Heart left ventricle (tissue), 16 donors: ENCODE results near the gene VWA1. TPM values are rescaled to one million over a fixed set of nuclear protein-coding genes. Genes with fewer than 3 reads are reported as not detected.
"Not testable (repeated sequence)": the region's sequence is repeated elsewhere in the genome, so short reads cannot be mapped to it uniquely, and the experiment has no call there.

ENCODE experiments used
- ATAC-seq, 4 donors: fragments of 200-7000 bp; cut with Tn5 transposase; one replicate each; pipeline ENCODE4 v1.9.1; 2020 to 2022; ENCODE audit warnings: moderate library complexity in 4 of 4, mild to moderate bottlenecking in 3 of 4, moderate number of reproducible peaks in 1 of 4
- DNase-seq, 5 donors: peaks; one replicate each; pipeline ENCODE4 v3.0.0-alpha.2; 2020
- H3K27ac ChIP-seq, 12 donors: fragments of 200-600 bp; sonication (generic) in 4 of 12; one replicate each; pipeline versions ENCODE4 v1.5.0 to v1.8.0; 2016 to 2022; ENCODE audit warnings: mild to moderate bottlenecking in 2 of 12
- H3K27me3 ChIP-seq, 9 donors: fragments of 200-600 bp; sonication (generic) in 2 of 9; one replicate each; pipeline versions ENCODE4 v1.5.1 to v1.8.0; 2016 to 2022; ENCODE audit warnings: mild to moderate bottlenecking in 3 of 9
- H3K36me3 ChIP-seq, 9 donors: fragments of 200-600 bp; sonication (generic) in 2 of 9; one replicate each; pipeline versions ENCODE4 v1.5.0 to v1.8.0; 2018 to 2022; ENCODE audit warnings: mild to moderate bottlenecking in 2 of 9
- H3K4me1 ChIP-seq, 12 donors: fragments of 200-600 bp; sonication (generic) in 4 of 12; one replicate each; pipeline versions ENCODE4 v1.5.0 to v1.8.0; 2016 to 2022; ENCODE audit warnings: mild to moderate bottlenecking in 3 of 12
- H3K4me3 ChIP-seq, 12 donors: fragments of 200-600 bp; sonication (generic) in 4 of 12; one replicate each; pipeline versions ENCODE4 v1.5.0 to v1.8.0; 2017 to 2022; ENCODE audit warnings: mild to moderate bottlenecking in 9 of 12, moderate library complexity in 4 of 12
- H3K9me3 ChIP-seq, 12 donors: fragments of 200-600 bp; sonication (generic) in 4 of 12; one replicate each; pipeline versions ENCODE4 v1.5.0 to v1.8.0; 2016 to 2022; ENCODE audit warnings: mild to moderate bottlenecking in 1 of 12
- CTCF ChIP-seq, 12 donors: fragments of 200-600 bp; sonication (generic) in 4 of 12; IDR thresholded peaks; one replicate each; pipeline versions ENCODE4 v1.5.0 to v1.8.0; 2018 to 2022; ENCODE audit warnings: antibody characterized with exemption in 12 of 12, mild to moderate bottlenecking in 5 of 12
- POLR2A ChIP-seq, 2 donors: fragments of 450-650 bp; IDR thresholded peaks; one replicate each; pipeline ENCODE4 v1.6.1; 2017; ENCODE audit warnings: antibody characterized with exemption in 2 of 2, mild to moderate bottlenecking in 2 of 2, moderate library complexity in 2 of 2
- WGBS, 4 donors: extraction: QIAGEN DNeasy Blood & Tissue Kit in 2 of 4; methylation state at CpG; one replicate each; pipeline versions ENCODE4 v1.1.5 to v1.1.7; 2013 to 2018; 5-methylcytosine and 5-hydroxymethylcytosine counted together
- intact Hi-C, 10 donors: fragments of 100-400 bp; cut with DNase I; formaldehyde crosslinking; loops; one replicate each; pipeline versions ENCODE4 v1.11.1 to v1.14.2; 2022
- polyA plus RNA-seq, 2 donors: library from polyadenylated mRNA; stranded (reverse); fragments of 200-250 nt; gene quantifications; one replicate each; pipeline ENCODE4 v1.2.3, GENCODE V29; 2013
- total RNA-seq, 9 donors: library from RNA; depleted of rRNA in 2 of 9; stranded (reverse); fragments of >200 nt in 2 of 9; fragmentation: NEBNext Ultra II Directional in 3 of 9; extraction: Animal tissue kit (Norgen Biotek cat#: 25700) in 3 of 9; gene quantifications; one replicate each; pipeline versions ENCODE4 v1.1.0 to v1.2.4, GENCODE V29; 2016 to 2023
- donor health status: ischemic (EF 13 %, LVEDD 7.1; RV severe dilation, severe dysfunction).
- donor health status: healthy with polysubstance abuse.
- donor health status: DM: no; HTN: yes; CAD: no.
- donor health status: DM: no; HTN: no; CAD: no.
- donor health status: ischemic (EF 25% LVEDD 6.9; RV normal size, moderate dysfunction).
- donor health status: ischemic (EF 25% LVEDD 5.7; RV mildly dilated, moderate dysfunction).
- donor health status: healthy.
- donor health status: DM: yes; HTN: yes; CAD: no.
- donor health status: ischemic (EF 35%, LVEDD 5.7; RV mildly dilated, moderate dysfunction).
- donor health status: nonischemic (EF 11% LVEDD 7.7; RV severe dilation, severe dysfunction).
- donor health status: DM: yes; HTN: yes; CAD: no.
- donor health status: PGD.
- donor health status: ischemic (EF 29% LVEDD 5.4; RV normal size, mild dysfunction).
- donor health status: nonischemic (EF 23%, LVEDD 6.1; RV moderate dilation, normal function).

VWA1 gene
- total and polyA plus RNA-seq, 11 donors = 7.0 to 49.5 (median 14.8) TPM

- ATAC-seq = no peak
- TF ChIP-seq CTCF (IDR thresholded peaks at IDR 0.05) = no peak
- no peak for TF ChIP-seq POLR2A (IDR thresholded peaks at IDR 0.05)
- DNase-seq = no peak
- peaks cover 0 to 26% (median 18%) of the 10 kb centered on the region in 12 donors for H3K4me1 ChIP-seq
- intact Hi-C loops = no loop called here
- H3K27me3 ChIP-seq = no peaks in the 10 kb centered on the region
- peak overlapping the region; percentile 63 to 93 (median 86) for H3K27ac ChIP-seq
- H3K4me3 ChIP-seq = peak overlapping the region; percentile 60 to 97 (median 86)
- WGBS, 4 donors = 16 to 23% (median 18%) methylated on average over 15 to 16 of the region's 16 CpGs
- no peaks in the 10 kb centered on the region for H3K9me3 ChIP-seq
- no peaks in the 10 kb centered on the region for H3K36me3 ChIP-seq
Measured at GRCh38 chr1:1470626-1471388, 35.3 kb downstream of the VWA1 start.

- H3K36me3 ChIP-seq = no peaks in the 10 kb centered on the region
- peak; percentile 98 to 99 (median 98) for ATAC-seq
- intact Hi-C loops = no loop called here
- H3K4me3 ChIP-seq = peak within 1 kb of the TSS; percentile 60 to 97 (median 86)
- peak; percentile 91 to 97 (median 96) for DNase-seq
- TF ChIP-seq POLR2A (IDR thresholded peaks at IDR 0.05) = peak in 1 of 2 donors; percentile 76
- no peak for TF ChIP-seq CTCF (IDR thresholded peaks at IDR 0.05)
- H3K4me1 ChIP-seq = peaks cover 0 to 26% (median 18%) of the 10 kb centered on the region in 12 donors
- H3K27ac ChIP-seq = peak within 1 kb of the TSS; percentile 63 to 93 (median 86)
- no peaks in the 10 kb centered on the region for H3K27me3 ChIP-seq
- 0 to 1% (median 1%) methylated on average over 6 to 87 of the region's 87 CpGs for WGBS, 4 donors
- no peaks in the 10 kb centered on the region for H3K9me3 ChIP-seq
Measured at GRCh38 chr1:1471389-1472052, 36.0 kb downstream of the VWA1 start, which contains the start of gene ATAD3B. Gene ATAD3B (plus strand): TSS chr1:1471765. CDS start chr1:1471885, 120 bp downstream.

GRCh38 chr1:1472053-1472876 is 36.8 kb downstream of the VWA1 start:
- H3K27ac ChIP-seq = peak overlapping the region in 8 of 12 donors; percentile 52 to 93 (median 86)
- DNase-seq, H3K36me3 ChIP-seq, ATAC-seq, intact Hi-C loops, H3K9me3 ChIP-seq, H3K27me3 ChIP-seq: not testable (repeated sequence)
- 3 to 20% (median 7%) methylated on average over 12 to 55 of the region's 65 CpGs for WGBS, 4 donors
- peaks cover 0 to 26% (median 18%) of the 10 kb centered on the region in 12 donors for H3K4me1 ChIP-seq
- peak overlapping the region; percentile 60 to 97 (median 86) for H3K4me3 ChIP-seq

- ATAC-seq, H3K9me3 ChIP-seq, H3K4me3 ChIP-seq, H3K27me3 ChIP-seq, DNase-seq, intact Hi-C loops, H3K27ac ChIP-seq: not testable (repeated sequence)
- WGBS, 4 donors = 70 to 92% (median 80%) methylated on average over 5 to 15 of the region's 17 CpGs
- peaks cover 0 to 19% (median 13%) of the 10 kb centered on the region in 12 donors for H3K4me1 ChIP-seq
- H3K36me3 ChIP-seq = peaks cover 0 to 34% (median 22%) of the 10 kb centered on the region in 9 donors
Measured at GRCh38 chr1:1476011-1476410, 40.5 kb downstream of the VWA1 start.
